HepG2 (cell line): ENCODE measurements around the gene TBC1D20. TPM values are rescaled to one million over a fixed set of nuclear protein-coding genes. Genes with fewer than 3 reads are reported as not detected.
A peak's percentile ranks its signal among the peaks of the same experiment; 100 is the strongest.

ENCODE experiments used
- E2F1 ChIP-seq: sonication (generic); formaldehyde crosslinking; IDR thresholded peaks from 2 replicates; pipeline ENCODE4 v1.5.0; 2020; ENCODE audit warnings: missing genetic modification reagents
- GLI4 ChIP-seq: sonication (generic); formaldehyde crosslinking; IDR thresholded peaks from 2 replicates; pipeline ENCODE4 v1.5.1; 2020; ENCODE audit warnings: missing genetic modification reagents, mild to moderate bottlenecking, moderate library complexity, borderline replicate concordance
- HNF4A ChIP-seq: sonication (generic); formaldehyde crosslinking; IDR thresholded peaks from 2 replicates; pipeline ENCODE4 v1.4.0; 2020; ENCODE audit warnings: missing genetic modification reagents
- MIER3 ChIP-seq: IDR thresholded peaks from 2 replicates; pipeline ENCODE4 v1.6.1; 2016; ENCODE audit warnings: missing compliant biosample characterization, borderline replicate concordance
- NFE2 ChIP-seq: sonication (generic); formaldehyde crosslinking; IDR thresholded peaks from 2 replicates; pipeline ENCODE4 v1.4.0; 2020; ENCODE audit warnings: missing genetic modification reagents
- PAF1 ChIP-seq: IDR thresholded peaks from 2 replicates; pipeline ENCODE4 v1.6.1; 2016; ENCODE audit warnings: missing genetic modification reagents, missing compliant biosample characterization
- PRDM15 ChIP-seq: sonication (generic); formaldehyde crosslinking; IDR thresholded peaks from 2 replicates; pipeline ENCODE4 v1.4.0; 2020; ENCODE audit warnings: missing genetic modification reagents
- SALL1 ChIP-seq: sonication (generic); formaldehyde crosslinking; IDR thresholded peaks from 2 replicates; pipeline ENCODE4 v1.8.0; 2022; ENCODE audit warnings: mild to moderate bottlenecking, missing genetic modification reagents
- SRY ChIP-seq: sonication (generic); formaldehyde crosslinking; IDR thresholded peaks from 2 replicates; pipeline ENCODE4 v1.8.0; 2022; ENCODE audit warnings: mild to moderate bottlenecking, missing genetic modification reagents
- TBX2 ChIP-seq: sonication (generic); formaldehyde crosslinking; IDR thresholded peaks from 2 replicates; pipeline ENCODE4 v1.5.0; 2020; ENCODE audit warnings: missing genetic modification reagents, mild to moderate bottlenecking, borderline replicate concordance
- TOPORS ChIP-seq: sonication (generic); formaldehyde crosslinking; IDR thresholded peaks from 2 replicates; pipeline ENCODE4 v1.8.0; 2023; ENCODE audit warnings: mild to moderate bottlenecking, missing genetic modification reagents
- ZBTB38 ChIP-seq: sonication (generic); formaldehyde crosslinking; IDR thresholded peaks from 2 replicates; pipeline ENCODE4 v1.5.1; 2020; ENCODE audit warnings: mild to moderate bottlenecking, missing genetic modification reagents
- ZC3H4 ChIP-seq: sonication (generic); formaldehyde crosslinking; IDR thresholded peaks from 2 replicates; pipeline ENCODE4 v1.4.0; 2020; ENCODE audit warnings: missing genetic modification reagents, borderline replicate concordance
- ZNF44 ChIP-seq: sonication (generic); formaldehyde crosslinking; IDR thresholded peaks from 2 replicates; pipeline ENCODE4 v1.5.1; 2020; ENCODE audit warnings: mild to moderate bottlenecking, missing genetic modification reagents
- ZNF788 ChIP-seq: sonication (generic); formaldehyde crosslinking; IDR thresholded peaks from 2 replicates; pipeline ENCODE4 v1.5.0; 2020; ENCODE audit warnings: mild to moderate bottlenecking, missing genetic modification reagents, borderline replicate concordance
- ZNF891 ChIP-seq: sonication (generic); formaldehyde crosslinking; IDR thresholded peaks from 2 replicates; pipeline ENCODE4 v1.5.0; 2020; ENCODE audit warnings: mild to moderate bottlenecking, missing genetic modification reagents
- ZSCAN30 ChIP-seq: sonication (generic); formaldehyde crosslinking; IDR thresholded peaks from 2 replicates; pipeline ENCODE4 v1.5.0; 2020; ENCODE audit warnings: mild to moderate bottlenecking, missing genetic modification reagents
- polyA plus RNA-seq, 8 experiments: library from polyadenylated mRNA; depleted of rRNA in 3 of 8; stranded (reverse) in 7 of 8; unstranded in 1 of 8; fragments of >200 nt; fragmentation: Illumina TruSeq in 4 of 8; extraction: Trizol in 4 of 8; gene quantifications; 2 replicates each; pipeline versions ENCODE4 v1.2.1 to v1.2.3, GENCODE V29; 2011 to 2016; ENCODE audit warnings: low read depth in 4 of 8, missing spikeins in 1 of 8, mixed read lengths in 1 of 8; ENCODE audit not compliant: insufficient read depth in 1 of 8
- total RNA-seq, 5 experiments: library from RNA; depleted of rRNA; stranded (reverse); fragments of >200 nt; fragmentation: Illumina TruSeq; extraction: Trizol; gene quantifications; 2 replicates each; pipeline ENCODE4 v1.2.3, GENCODE V29; 2016; ENCODE audit warnings: low read depth in 1 of 5
- TF ChIP-seq, protein P1 (sequence below): fragments of 450-650 bp; IDR thresholded peaks from 2 replicates; pipeline ENCODE4 v1.6.1; 2017

The TBC1D20 gene
- total and polyA plus RNA-seq, 2 of the 13 experiments (the other 11 are each of a cell fraction or from before 2014, with no cell fraction given) = 36.6 to 47.1 TPM

DNA sequence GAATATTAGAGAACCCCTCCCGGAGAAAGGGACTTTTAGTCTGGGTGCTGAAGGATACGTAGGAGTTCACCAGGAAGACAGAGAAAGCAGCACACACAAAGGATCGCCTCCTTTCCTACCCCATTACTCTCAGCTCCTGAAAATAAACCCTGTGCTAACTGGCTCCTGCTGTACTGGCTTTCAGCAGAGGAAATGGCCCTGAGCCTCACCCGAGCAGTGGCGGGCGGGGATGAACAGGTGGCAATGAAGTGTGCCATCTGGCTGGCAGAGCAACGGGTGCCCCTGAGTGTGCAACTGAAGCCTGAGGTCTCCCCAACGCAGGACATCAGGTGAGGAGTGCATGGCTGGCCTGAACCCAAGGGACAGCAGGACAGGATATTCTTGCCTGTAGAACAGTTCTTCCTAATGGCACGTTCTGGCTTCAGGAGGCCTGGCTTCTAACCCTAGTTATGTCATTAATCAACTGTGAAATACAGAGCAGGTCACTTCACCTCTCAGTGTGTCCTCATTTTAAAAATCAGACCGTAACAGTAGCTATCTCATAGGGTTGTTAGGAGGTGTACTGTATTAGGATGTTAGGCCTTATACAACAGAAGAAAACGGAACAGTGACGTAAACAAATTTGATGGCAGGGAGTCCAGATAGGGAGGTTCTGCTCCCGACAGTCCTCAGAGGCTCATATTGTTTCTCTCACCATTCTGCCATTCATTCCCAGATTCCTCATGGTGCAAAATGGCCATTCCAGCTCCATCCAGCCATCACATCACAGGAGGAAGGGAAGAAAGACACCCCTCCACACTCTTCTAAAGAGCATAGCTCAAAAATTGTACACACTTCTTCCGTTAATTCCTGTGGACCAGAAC is 52.4 kb downstream of the TBC1D20 start (continued):
- TF ChIP-seq GLI4 (CRISPR knock-in tag) = peak; percentile 39; the same call in 1 of the 2 replicates
- 0 out of 2 replicates have a peak, but pooled peaks have one; percentile 15 for TF ChIP-seq TBX2 (CRISPR knock-in tag)
- 0 out of 2 replicates have a peak, but pooled peaks have one; percentile 28 for TF ChIP-seq NFE2 (CRISPR knock-in tag)
- TF ChIP-seq MIER3 = no peak
- 0 out of 2 replicates have a peak, but pooled peaks have one; percentile 13 for TF ChIP-seq PRDM15 (CRISPR knock-in tag)
- TF ChIP-seq ZSCAN30 (CRISPR knock-in tag) = 0 out of 2 replicates have a peak, but pooled peaks have one; percentile 53
- no peak for TF ChIP-seq E2F1 (CRISPR knock-in tag)
- peak; percentile 67; the same call in 1 of the 2 replicates for TF ChIP-seq ZC3H4 (CRISPR knock-in tag)
- peak; percentile 93 for TF ChIP-seq ZBTB38 (CRISPR knock-in tag)
- TF ChIP-seq SALL1 = peak; percentile 36; the same call in 1 of the 2 replicates
- TF ChIP-seq ZNF788 (CRISPR knock-in tag) = 0 out of 2 replicates have a peak, but pooled peaks have one; percentile 17
- peak; percentile 35; the same call in 1 of the 2 replicates for TF ChIP-seq SRY (CRISPR knock-in tag)
- TF ChIP-seq ZNF891 (CRISPR knock-in tag) = 0 out of 2 replicates have a peak, but pooled peaks have one; percentile 53
- TF ChIP-seq, protein P1, sequence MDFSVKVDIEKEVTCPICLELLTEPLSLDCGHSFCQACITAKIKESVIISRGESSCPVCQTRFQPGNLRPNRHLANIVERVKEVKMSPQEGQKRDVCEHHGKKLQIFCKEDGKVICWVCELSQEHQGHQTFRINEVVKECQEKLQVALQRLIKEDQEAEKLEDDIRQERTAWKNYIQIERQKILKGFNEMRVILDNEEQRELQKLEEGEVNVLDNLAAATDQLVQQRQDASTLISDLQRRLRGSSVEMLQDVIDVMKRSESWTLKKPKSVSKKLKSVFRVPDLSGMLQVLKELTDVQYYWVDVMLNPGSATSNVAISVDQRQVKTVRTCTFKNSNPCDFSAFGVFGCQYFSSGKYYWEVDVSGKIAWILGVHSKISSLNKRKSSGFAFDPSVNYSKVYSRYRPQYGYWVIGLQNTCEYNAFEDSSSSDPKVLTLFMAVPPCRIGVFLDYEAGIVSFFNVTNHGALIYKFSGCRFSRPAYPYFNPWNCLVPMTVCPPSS = no peak
- TF ChIP-seq HNF4A (CRISPR knock-in tag) = no peak
- no peak for TF ChIP-seq ZNF44 (CRISPR knock-in tag)
- no peak for TF ChIP-seq TOPORS (CRISPR knock-in tag)
- TF ChIP-seq PAF1 = 0 out of 2 replicates have a peak, but pooled peaks have one; percentile 5
